H1 (cell line): ENCODE measurements around the gene ADAMTS6. TPM values are rescaled to one million over a fixed set of nuclear protein-coding genes. Genes with fewer than 3 reads are reported as not detected.

ENCODE experiments used
- BACH1 ChIP-seq: IDR thresholded peaks from 2 replicates; pipeline ENCODE4 v1.6.1; 2012; ENCODE audit warnings: low read length, improper control_type of control experiment
- BRCA1 ChIP-seq: IDR thresholded peaks from 2 replicates; pipeline ENCODE4 v1.6.1; 2012; ENCODE audit warnings: low read depth, low read length, improper control_type of control experiment
- CHD2 ChIP-seq: IDR thresholded peaks from 2 replicates; pipeline ENCODE4 v1.6.1; 2012; ENCODE audit warnings: low read length, improper control_type of control experiment
- POLR2A ChIP-seq, 2 experiments: IDR thresholded peaks; 1 replicate in 1 of 2; 2 replicates in 1 of 2; pipeline ENCODE4 v1.6.1; 2011; ENCODE audit warnings: low read depth in 2 of 2, low read length in 2 of 2, mild to moderate bottlenecking in 2 of 2; ENCODE audit errors: control extremely low read depth in 1 of 2
- RAD21 ChIP-seq, 2 experiments: IDR thresholded peaks in 1 of 2; conservative IDR thresholded peaks in 1 of 2; 2 replicates each; pipeline ENCODE4 v1.6.1; 2011; ENCODE audit warnings: low read depth in 2 of 2, low read length in 2 of 2, improper control_type of control experiment in 1 of 2, inconsistent platforms in 1 of 2, mild to moderate bottlenecking in 1 of 2, moderate library complexity in 1 of 2
- SAP30 ChIP-seq: fragments of 300-600 bp; sonication (generic); IDR thresholded peaks from 2 replicates; pipeline ENCODE4 v1.7.1; 2012; ENCODE audit warnings: low read length, moderate library complexity, mild to moderate bottlenecking, inconsistent platforms; ENCODE audit not compliant: insufficient read depth, insufficient replicate concordance
- SP4 ChIP-seq: IDR thresholded peaks from 2 replicates; pipeline ENCODE4 v1.6.1; 2012; ENCODE audit warnings: low read length, inconsistent platforms
- TEAD4 ChIP-seq: IDR thresholded peaks from 2 replicates; pipeline ENCODE4 v1.6.1; 2012; ENCODE audit warnings: low read depth, low read length, inconsistent platforms, mixed read lengths
- ZNF274 ChIP-seq: IDR thresholded peaks from 2 replicates; pipeline ENCODE4 v1.7.0; 2012; ENCODE audit warnings: low read length, borderline replicate concordance; ENCODE audit errors: extremely low read depth
- polyA plus RNA-seq, 7 experiments: library from polyadenylated mRNA; depleted of rRNA in 3 of 7; stranded (reverse) in 5 of 7; unstranded in 2 of 7; fragments of >200 nt in 5 of 7; fragments of 200-250 nt in 2 of 7; gene quantifications; 1 replicate in 5 of 7; 2 replicates in 1 of 7; 4 replicates in 1 of 7; pipeline versions ENCODE4 v1.2.1 to v1.2.3, GENCODE V29; 2011 to 2013; ENCODE audit warnings: missing spikeins in 2 of 7, mixed read lengths in 2 of 7
- total RNA-seq: library from RNA; stranded (reverse); fragmentation: NEBNext Ultra II Directional; extraction: Animal tissue kit (Norgen Biotek cat#: 25700); gene quantifications from 2 replicates; pipeline ENCODE4 v1.2.1, GENCODE V29; 2021

Gene ADAMTS6
- total and polyA plus RNA-seq, 2 of the 8 experiments (the other 6 are each of a cell fraction or from before 2014, with no cell fraction given) = 0.74 to 2.4 TPM

DNA sequence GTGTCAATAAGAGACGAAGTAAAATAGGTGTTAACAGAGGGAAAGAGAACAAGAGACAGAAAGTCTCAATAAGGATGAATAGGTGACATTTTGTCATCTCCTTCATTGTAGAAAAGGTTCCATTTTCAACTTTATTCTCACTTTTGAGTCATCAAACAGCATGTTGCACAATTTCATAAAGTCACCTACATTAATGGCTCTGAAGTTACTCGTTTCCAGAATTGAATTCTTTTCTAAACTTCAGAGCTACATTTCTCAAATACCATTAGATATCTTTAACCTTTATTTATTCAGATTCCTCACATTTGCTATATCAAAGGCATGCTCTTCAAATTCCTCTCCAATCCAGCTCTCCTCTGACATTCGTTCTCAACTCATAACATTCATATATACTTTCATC, 13.1 kb downstream of the ADAMTS6 start (continued):
- TF ChIP-seq SAP30 = no peak
- TF ChIP-seq POLR2A (IDR thresholded peaks at IDR 0.05; ENCODE audit: control extremely low read depth in 1 of 2, low read depth in 2 of 2, low read length in 2 of 2) = no peak
- no peak for TF ChIP-seq RAD21 (IDR thresholded peaks at IDR 0.05 in 1 of 2, conservative IDR thresholded peaks at IDR 0.05 in 1 of 2; ENCODE audit: low read depth in 2 of 2, low read length in 2 of 2)
- no peak for TF ChIP-seq BACH1
- TF ChIP-seq ZNF274 = no peak
- TF ChIP-seq BRCA1 = no peak
- no peak for TF ChIP-seq SP4
- TF ChIP-seq TEAD4 = no peak
- TF ChIP-seq CHD2 = no peak
